ENCODE measurements around the gene NUDT8. TPM values are rescaled to one million over a fixed set of nuclear protein-coding genes. Genes with fewer than 3 reads are reported as not detected.
A peak's percentile ranks its signal among the peaks of the same experiment; 100 is the strongest.

The NUDT8 gene
- total RNA-seq, 1 experiment from 2014 or later = 13.2 TPM

DNA sequence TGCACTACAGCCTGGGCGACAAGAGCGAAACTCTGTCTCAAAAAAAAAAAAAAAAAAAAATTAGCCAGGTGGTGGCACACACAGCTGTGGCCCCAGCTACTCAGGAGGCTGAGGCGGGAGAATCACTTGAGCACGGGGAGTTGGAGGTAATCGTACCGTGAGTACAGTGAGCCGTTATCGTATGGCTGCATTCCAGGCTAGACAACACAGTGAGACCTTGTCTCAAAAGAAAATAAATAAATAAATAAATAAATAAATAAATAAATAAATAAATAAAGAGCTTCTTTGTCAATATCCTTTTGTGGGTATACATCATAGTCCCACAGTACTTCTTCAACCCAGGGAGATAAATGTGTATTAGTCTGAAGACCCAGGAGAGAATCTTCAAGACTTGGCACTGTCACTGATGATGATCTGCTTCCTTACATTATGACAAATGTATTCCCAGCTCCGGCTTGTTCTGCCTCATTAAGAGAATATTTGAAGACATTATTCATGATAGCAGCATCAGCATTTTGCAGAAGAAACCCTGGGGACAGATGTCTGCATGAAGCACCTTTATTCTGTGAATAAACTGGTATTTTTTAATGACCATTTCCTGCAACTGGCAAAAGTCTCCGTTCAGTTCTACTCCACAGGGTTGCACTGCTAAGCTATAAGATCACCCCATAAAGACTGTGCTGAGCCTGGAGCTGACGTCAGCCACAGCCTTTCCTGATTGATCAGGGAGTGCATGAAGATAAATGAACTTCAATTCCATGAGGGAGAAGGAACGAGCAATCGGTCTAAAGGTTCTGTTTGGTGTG is 22.4 kb upstream of the NUDT8 start:
- no peak for TF ChIP-seq POLR2AphosphoS5 (IDR thresholded peaks at IDR 0.05; ENCODE audit: low read depth, low read length)
- TF ChIP-seq, protein P1, sequence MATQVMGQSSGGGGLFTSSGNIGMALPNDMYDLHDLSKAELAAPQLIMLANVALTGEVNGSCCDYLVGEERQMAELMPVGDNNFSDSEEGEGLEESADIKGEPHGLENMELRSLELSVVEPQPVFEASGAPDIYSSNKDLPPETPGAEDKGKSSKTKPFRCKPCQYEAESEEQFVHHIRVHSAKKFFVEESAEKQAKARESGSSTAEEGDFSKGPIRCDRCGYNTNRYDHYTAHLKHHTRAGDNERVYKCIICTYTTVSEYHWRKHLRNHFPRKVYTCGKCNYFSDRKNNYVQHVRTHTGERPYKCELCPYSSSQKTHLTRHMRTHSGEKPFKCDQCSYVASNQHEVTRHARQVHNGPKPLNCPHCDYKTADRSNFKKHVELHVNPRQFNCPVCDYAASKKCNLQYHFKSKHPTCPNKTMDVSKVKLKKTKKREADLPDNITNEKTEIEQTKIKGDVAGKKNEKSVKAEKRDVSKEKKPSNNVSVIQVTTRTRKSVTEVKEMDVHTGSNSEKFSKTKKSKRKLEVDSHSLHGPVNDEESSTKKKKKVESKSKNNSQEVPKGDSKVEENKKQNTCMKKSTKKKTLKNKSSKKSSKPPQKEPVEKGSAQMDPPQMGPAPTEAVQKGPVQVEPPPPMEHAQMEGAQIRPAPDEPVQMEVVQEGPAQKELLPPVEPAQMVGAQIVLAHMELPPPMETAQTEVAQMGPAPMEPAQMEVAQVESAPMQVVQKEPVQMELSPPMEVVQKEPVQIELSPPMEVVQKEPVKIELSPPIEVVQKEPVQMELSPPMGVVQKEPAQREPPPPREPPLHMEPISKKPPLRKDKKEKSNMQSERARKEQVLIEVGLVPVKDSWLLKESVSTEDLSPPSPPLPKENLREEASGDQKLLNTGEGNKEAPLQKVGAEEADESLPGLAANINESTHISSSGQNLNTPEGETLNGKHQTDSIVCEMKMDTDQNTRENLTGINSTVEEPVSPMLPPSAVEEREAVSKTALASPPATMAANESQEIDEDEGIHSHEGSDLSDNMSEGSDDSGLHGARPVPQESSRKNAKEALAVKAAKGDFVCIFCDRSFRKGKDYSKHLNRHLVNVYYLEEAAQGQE (IDR thresholded peaks at IDR 0.05; ENCODE audit: insufficient read depth in 1 of 2, low read depth in 2 of 2, low read length in 1 of 2) = no peak
- no peak for TF ChIP-seq TCF7L2 (IDR thresholded peaks at IDR 0.05; ENCODE audit: low read depth, low read length)
- no peak for TF ChIP-seq SIN3A (IDR thresholded peaks at IDR 0.05; ENCODE audit: borderline replicate concordance, insufficient read depth, low read depth, low read length)
- TF ChIP-seq, protein P2, sequence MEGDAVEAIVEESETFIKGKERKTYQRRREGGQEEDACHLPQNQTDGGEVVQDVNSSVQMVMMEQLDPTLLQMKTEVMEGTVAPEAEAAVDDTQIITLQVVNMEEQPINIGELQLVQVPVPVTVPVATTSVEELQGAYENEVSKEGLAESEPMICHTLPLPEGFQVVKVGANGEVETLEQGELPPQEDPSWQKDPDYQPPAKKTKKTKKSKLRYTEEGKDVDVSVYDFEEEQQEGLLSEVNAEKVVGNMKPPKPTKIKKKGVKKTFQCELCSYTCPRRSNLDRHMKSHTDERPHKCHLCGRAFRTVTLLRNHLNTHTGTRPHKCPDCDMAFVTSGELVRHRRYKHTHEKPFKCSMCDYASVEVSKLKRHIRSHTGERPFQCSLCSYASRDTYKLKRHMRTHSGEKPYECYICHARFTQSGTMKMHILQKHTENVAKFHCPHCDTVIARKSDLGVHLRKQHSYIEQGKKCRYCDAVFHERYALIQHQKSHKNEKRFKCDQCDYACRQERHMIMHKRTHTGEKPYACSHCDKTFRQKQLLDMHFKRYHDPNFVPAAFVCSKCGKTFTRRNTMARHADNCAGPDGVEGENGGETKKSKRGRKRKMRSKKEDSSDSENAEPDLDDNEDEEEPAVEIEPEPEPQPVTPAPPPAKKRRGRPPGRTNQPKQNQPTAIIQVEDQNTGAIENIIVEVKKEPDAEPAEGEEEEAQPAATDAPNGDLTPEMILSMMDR (IDR thresholded peaks at IDR 0.05) = no peak
- no peak overlapping the region for H3K27ac ChIP-seq (ENCODE audit: low read length)
- H3K4me1 ChIP-seq (ENCODE audit: control insufficient read depth, insufficient read depth, low read length) = peaks cover 4% of the 10 kb centered on the region; the same call in 1 of the 2 replicates
- no peak for ATAC-seq
- ChIA-PET POLR2A (no interaction called here), CTCF (interaction anchor here (0.6 to 1.5 kb wide), 3 partner anchors 19 to 23 kb away, joined by 3 to 13 read pairs (median 3); partner anchors contain the start of gene NUDT8)
- no peaks in the 10 kb centered on the region for H3K36me3 ChIP-seq (ENCODE audit: control insufficient read depth, insufficient read depth, low read length)
- H3K27me3 ChIP-seq (ENCODE audit: control insufficient read depth, insufficient read depth, low read length) = 0 out of 2 replicates have a peak, but pooled peaks cover 2% of the 10 kb centered on the region
- in situ Hi-C loops (cut with HindIII; ENCODE audit: low pct_unique_long_range_greater_than_20kb, low sequenced_read_pairs) = no loop called here
- no peak for DNase-seq (ENCODE audit: low read depth, low spot score)
- intact Hi-C loops (cut with micrococcal nuclease; ENCODE audit: unreplicated experiment) = no loop called here
- no peak overlapping the region for H3K4me3 ChIP-seq (ENCODE audit: low read depth in 2 of 2, low read length in 2 of 2)
- no TSS peak for BruUV-seq (replicated peaks)
- no peaks in the 10 kb centered on the region for H3K9me3 ChIP-seq (ENCODE audit: control insufficient read depth, insufficient read depth, low read depth, low read length)

DNA sequence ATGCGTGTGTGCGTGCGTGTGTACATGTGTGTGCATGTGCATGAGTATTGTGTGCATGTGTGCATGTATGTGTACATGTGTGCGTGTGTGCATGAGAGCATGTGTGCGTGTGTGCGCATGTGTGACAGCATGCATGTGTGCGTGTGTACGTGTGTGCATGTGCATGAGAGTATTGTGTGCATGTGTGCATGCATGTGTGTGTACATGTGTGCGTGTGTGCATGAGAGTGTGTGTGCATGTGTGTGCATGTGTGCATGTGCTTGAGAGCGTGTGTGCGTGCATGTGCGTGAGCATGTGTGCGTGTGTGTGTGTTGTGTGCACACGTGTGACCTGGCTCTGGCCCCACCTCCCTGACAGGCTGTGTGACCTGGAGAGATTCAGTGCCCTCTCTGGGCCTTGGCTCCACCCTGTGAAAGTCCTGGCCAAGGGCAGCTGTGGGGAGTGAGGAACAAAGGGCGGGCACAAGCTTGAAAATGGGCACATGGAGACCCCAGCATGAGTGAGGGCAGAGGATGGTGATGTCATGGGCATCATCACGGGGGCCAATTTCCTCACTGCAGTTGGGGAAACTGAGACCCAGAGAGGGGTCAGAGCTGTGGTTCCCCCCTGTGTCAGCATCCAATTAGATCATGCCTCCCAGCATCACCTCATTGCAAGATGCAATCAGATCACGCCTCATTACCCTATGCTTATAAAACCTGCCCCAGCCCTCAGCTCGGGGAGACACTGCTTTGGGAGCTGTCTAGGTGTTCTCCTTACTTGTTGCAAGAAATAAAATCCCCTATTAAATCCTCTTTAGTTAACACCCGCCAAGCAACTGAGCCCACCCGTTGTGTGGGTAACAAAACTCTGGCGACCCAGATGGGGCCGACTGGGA is 20.1 kb upstream of the NUDT8 start:
- Histone ChIP-seq H3K4me3 (ENCODE audit: low read depth in 2 of 2, low read length in 2 of 2) (peak overlapping the region; percentile 54 to 86), H3K9me3 (ENCODE audit: control insufficient read depth, insufficient read depth, low read depth, low read length) (no peaks in the 10 kb centered on the region), H3K27ac (ENCODE audit: low read length) (peak overlapping the region; percentile 71), H3K4me1 (ENCODE audit: control insufficient read depth, insufficient read depth, low read length) (peaks cover 4% of the 10 kb centered on the region; the same call in 1 of the 2 replicates), H3K36me3 (ENCODE audit: control insufficient read depth, insufficient read depth, low read length) (no peaks in the 10 kb centered on the region), H3K27me3 (ENCODE audit: control insufficient read depth, insufficient read depth, low read length) (0 out of 2 replicates have a peak, but pooled peaks cover 2% of the 10 kb centered on the region)
- peak; percentile 31 for ATAC-seq
- ChIA-PET POLR2A (interaction anchor here (0.6 kb wide), 1 partner anchor 471 kb away, joined by 7 read pairs; no protein-coding TSS in a partner anchor), CTCF (interaction anchor here (0.6 to 1.5 kb wide), 2 partner anchors 10 to 24 kb away, joined by 3 to 9 read pairs; no protein-coding TSS in a partner anchor)
- no TSS peak for BruUV-seq (replicated peaks)
- DNase-seq (ENCODE audit: low read depth, low spot score) = no peak
- in situ Hi-C loops (cut with HindIII; ENCODE audit: low pct_unique_long_range_greater_than_20kb, low sequenced_read_pairs) (no loop called here), intact Hi-C loops (cut with micrococcal nuclease; ENCODE audit: unreplicated experiment) (loop anchor here (10.0 kb wide), 1 partner anchor 55 kb away; no protein-coding TSS in a partner anchor)
- TF ChIP-seq, protein P1 (IDR thresholded peaks at IDR 0.05; ENCODE audit: insufficient read depth in 1 of 2, low read depth in 2 of 2, low read length in 1 of 2) = peak in 1 of 2 experiments; percentile 60; a peak in 1 of 4 replicates
- 0 out of 2 replicates have a peak, but pooled peaks have one; percentile 45 for TF ChIP-seq POLR2AphosphoS5 (IDR thresholded peaks at IDR 0.05; ENCODE audit: low read depth, low read length)
- no peak for TF ChIP-seq SIN3A (IDR thresholded peaks at IDR 0.05; ENCODE audit: borderline replicate concordance, insufficient read depth, low read depth, low read length)
- TF ChIP-seq, protein P2 (IDR thresholded peaks at IDR 0.05) = no peak
- no peak for TF ChIP-seq TCF7L2 (IDR thresholded peaks at IDR 0.05; ENCODE audit: low read depth, low read length)
